Chondrocyte (in vitro differentiated cells): ENCODE measurements around the gene SPATS2. TPM values are rescaled to one million over a fixed set of nuclear protein-coding genes. Genes with fewer than 3 reads are reported as not detected.

ENCODE experiments used
- DNase-seq: peaks from one replicate; pipeline ENCODE4 v3.0.0; 2021; ENCODE audit warnings: mixed read lengths, low spot score
- H3K27ac Mint-ChIP-seq: one replicate; pipeline ENCODE4 v1.8.0; 2021; ENCODE audit warnings: mild to moderate bottlenecking, moderate library complexity, mixed read lengths; ENCODE audit not compliant: unreplicated experiment
- H3K27me3 Mint-ChIP-seq: 2 replicates; pipeline ENCODE4 v1.8.0; 2021; ENCODE audit warnings: low read depth, mixed read lengths
- H3K36me3 Mint-ChIP-seq: 2 replicates; pipeline ENCODE4 v1.8.0; 2021; ENCODE audit warnings: low read depth, mixed read lengths
- H3K4me1 Mint-ChIP-seq: 2 replicates; pipeline ENCODE4 v1.8.0; 2021; ENCODE audit warnings: low read depth, mild to moderate bottlenecking, mixed read lengths
- H3K4me3 Mint-ChIP-seq: one replicate; pipeline ENCODE4 v1.8.0; 2021; ENCODE audit warnings: mild to moderate bottlenecking, moderate library complexity, mixed read lengths; ENCODE audit not compliant: unreplicated experiment
- H3K9me3 Mint-ChIP-seq: 2 replicates; pipeline ENCODE4 v1.8.0; 2021; ENCODE audit warnings: low read depth, mixed read lengths
- CTCF ChIP-seq: fragments of 200-600 bp; sonication (generic); IDR thresholded peaks from 2 replicates; pipeline ENCODE4 v1.5.0; 2021; ENCODE audit warnings: antibody characterized with exemption, mild to moderate bottlenecking, moderate library complexity
- total RNA-seq: library from RNA; stranded (reverse); gene quantifications from 3 replicates; pipeline ENCODE4 v1.2.1, GENCODE V29; 2021

SPATS2 gene
- total RNA-seq, 1 donor from 2014 or later, result 24.2 TPM

- peaks cover 1% of the 10 kb centered on the region for H3K27me3 Mint-ChIP-seq
- no peaks in the 10 kb centered on the region for H3K36me3 Mint-ChIP-seq
- peaks cover 9% of the 10 kb centered on the region for H3K4me1 Mint-ChIP-seq
- DNase-seq, result no peak
- peak; percentile 96 for TF ChIP-seq CTCF
- no peak overlapping the region for H3K27ac Mint-ChIP-seq
- no peak overlapping the region for H3K4me3 Mint-ChIP-seq
- no peaks in the 10 kb centered on the region for H3K9me3 Mint-ChIP-seq
Measured at GRCh38 chr12:49358483-49359141, 8.7 kb upstream of the SPATS2 start.

- H3K27me3 Mint-ChIP-seq, result peaks cover 1% of the 10 kb centered on the region
Measured at GRCh38 chr12:49359671-49360070, 7.6 kb upstream of the SPATS2 start.

GRCh38 chr12:49362077-49362476 is 5.2 kb upstream of the SPATS2 start:
- Mint-ChIP-seq H3K9me3 (no peaks in the 10 kb centered on the region), H3K27ac (no peak overlapping the region), H3K36me3 (no peaks in the 10 kb centered on the region), H3K4me3 (no peak overlapping the region), H3K4me1 (peaks cover 20% of the 10 kb centered on the region), H3K27me3 (peaks cover 1% of the 10 kb centered on the region)
- DNase-seq, result no peak
- no peak for TF ChIP-seq CTCF

More at GRCh38 chr12:49359671-49360070, 7.6 kb upstream of the SPATS2 start:
- TF ChIP-seq CTCF, result no peak
- Mint-ChIP-seq H3K36me3 (no peaks in the 10 kb centered on the region), H3K27ac (no peak overlapping the region), H3K4me1 (peaks cover 9% of the 10 kb centered on the region), H3K4me3 (no peak overlapping the region), H3K9me3 (no peaks in the 10 kb centered on the region)
- DNase-seq, result no peak

- Mint-ChIP-seq H3K27me3 (peaks cover 1% of the 10 kb centered on the region), H3K4me1 (peaks cover 34% of the 10 kb centered on the region), H3K36me3 (no peaks in the 10 kb centered on the region), H3K27ac (no peak overlapping the region), H3K9me3 (no peaks in the 10 kb centered on the region), H3K4me3 (no peak overlapping the region)
- no peak for TF ChIP-seq CTCF
- no peak for DNase-seq
Measured at GRCh38 chr12:49364989-49365388, 2.3 kb upstream of the SPATS2 start.

DNA sequence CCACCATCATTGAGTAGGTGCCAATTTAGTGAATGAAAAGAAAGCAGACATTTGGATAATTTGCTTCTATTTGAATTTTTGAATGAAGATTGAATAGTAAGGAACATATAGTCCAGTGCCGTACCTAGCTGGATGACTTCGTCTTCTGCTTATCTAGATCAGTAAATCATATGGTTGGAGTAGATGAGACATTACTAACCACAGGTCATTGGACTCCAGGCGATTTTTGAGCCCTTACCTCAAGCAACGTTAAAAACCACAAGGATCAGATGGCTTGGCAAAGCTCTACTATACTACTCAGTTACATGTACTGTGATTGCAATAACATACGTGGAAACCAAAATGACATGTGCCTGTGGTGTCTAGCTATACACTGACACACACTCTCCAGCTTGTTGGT is 1.7 kb upstream of the SPATS2 start:
- no peaks in the 10 kb centered on the region for H3K9me3 Mint-ChIP-seq

More for the DNA sequence above, 1.7 kb upstream of the SPATS2 start:
- Mint-ChIP-seq H3K4me3 (no peak overlapping the region), H3K27ac (no peak overlapping the region), H3K27me3 (peaks cover 1% of the 10 kb centered on the region), H3K36me3 (no peaks in the 10 kb centered on the region), H3K4me1 (peaks cover 36% of the 10 kb centered on the region)
- DNase-seq, result no peak
- no peak for TF ChIP-seq CTCF
